BJ (cell line): ENCODE measurements around the gene DDX54. TPM values are rescaled to one million over a fixed set of nuclear protein-coding genes. Genes with fewer than 3 reads are reported as not detected.
A peak's percentile ranks its signal among the peaks of the same experiment; 100 is the strongest.

Experiments used
- CTCF ChIA-PET: fragments of 350-600 bp; formaldehyde crosslinking; extraction: SDS; loops from one replicate; lab custom pipeline; 2021; ENCODE audit warnings: antibody characterized with exemption, inconsistent platforms; lab: Yijun Ruan, JAX
- POLR2A ChIA-PET: fragments of 300-600 bp; sonication (Branson Sonifier 250); formaldehyde crosslinking; extraction: SDS; loops from one replicate; lab custom pipeline; 2021; ENCODE audit warnings: antibody characterized with exemption; lab: Charles Lee
- DNase-seq: peaks from one replicate; pipeline ENCODE4 v3.0.0-alpha.2; 2011; ENCODE audit warnings: low read depth
- H3K27me3 ChIP-seq: 2 replicates; pipeline ENCODE4 v1.6.0; 2011; ENCODE audit warnings: low read length; ENCODE audit not compliant: control insufficient read depth, insufficient read depth
- H3K36me3 ChIP-seq: 2 replicates; pipeline ENCODE4 v1.5.1; 2011; ENCODE audit warnings: low read length; ENCODE audit not compliant: control insufficient read depth, insufficient read depth
- H3K4me3 ChIP-seq: 2 replicates; pipeline ENCODE4 v1.5.1; 2011; ENCODE audit warnings: low read depth, mild to moderate bottlenecking, control low read depth, low read length
- CTCF ChIP-seq: IDR thresholded peaks from 2 replicates; pipeline ENCODE4 v1.5.1; 2011; ENCODE audit warnings: low read depth, mild to moderate bottlenecking, control low read depth, inconsistent platforms, low read length, moderate library complexity; ENCODE audit not compliant: insufficient read depth
- polyA plus RNA-seq: library from polyadenylated mRNA; depleted of rRNA; stranded (reverse); fragments of >200 nt; gene quantifications from 2 replicates; pipeline ENCODE4 v1.2.3, GENCODE V29; 2011

DDX54 gene
- polyA plus RNA-seq, 1 experiment, result 54.7 TPM

DNA sequence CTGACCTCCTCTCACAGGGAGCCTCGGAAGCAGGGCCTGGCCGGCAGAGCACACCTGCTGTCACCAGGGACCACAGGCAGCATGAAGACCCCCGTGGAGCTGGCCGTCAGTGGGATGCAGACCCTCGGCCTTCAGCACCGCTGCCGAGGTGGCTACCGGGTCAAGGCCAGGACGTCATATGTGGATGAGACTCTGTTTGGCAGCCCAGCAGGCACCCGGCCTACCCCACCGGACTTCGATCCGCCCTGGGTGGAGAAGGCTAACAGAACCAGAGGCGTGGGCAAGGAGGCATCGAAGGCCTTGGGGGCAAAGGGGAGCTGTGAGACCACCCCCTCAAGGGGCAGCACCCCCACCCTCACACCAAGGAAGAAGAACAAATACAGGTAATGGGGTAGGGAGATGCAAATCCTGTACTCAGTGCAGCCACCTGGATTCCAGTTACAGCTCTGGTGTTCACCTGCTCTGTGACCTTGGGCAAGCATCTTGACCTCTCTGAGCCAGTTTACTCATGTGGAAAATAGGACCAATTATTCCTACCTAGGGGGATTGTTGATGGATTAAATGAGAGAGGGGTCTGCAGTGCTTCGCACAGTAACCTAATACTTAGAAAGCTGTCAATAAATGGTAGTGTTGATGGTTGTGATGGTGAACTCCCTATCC lies 1.5 kb upstream of the DDX54 start:
- Histone ChIP-seq H3K4me3 (no peak overlapping the region), H3K27me3 (no peaks in the 10 kb centered on the region), H3K36me3 (peaks cover 7% of the 10 kb centered on the region)
- DNase-seq, result no peak
- POLR2A ChIA-PET, result no interaction called here
- CTCF ChIA-PET, result interaction anchor here (0.6 to 3.2 kb wide), 4 partner anchors 12 to 145 kb away, joined by 3 to 13 read pairs (median 3); no protein-coding TSS in a partner anchor
- no peak for TF ChIP-seq CTCF

DNA sequence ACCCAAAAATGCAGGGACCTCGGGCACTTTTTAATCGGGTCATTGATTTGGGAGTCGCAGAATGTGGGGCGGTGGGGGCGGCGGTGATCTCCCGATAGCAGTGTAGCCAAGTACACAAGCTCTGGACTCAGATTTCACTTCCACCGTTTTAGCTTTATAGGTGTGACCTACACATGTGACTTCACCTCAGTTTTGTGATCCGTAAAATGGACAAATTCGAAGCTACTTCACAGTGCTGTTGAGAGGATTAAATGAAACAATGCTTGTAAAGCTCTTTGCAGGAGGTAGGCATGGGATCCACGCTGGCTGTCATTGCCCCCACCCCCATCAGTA lies 721 bp upstream of the DDX54 start:
- TF ChIP-seq CTCF, result no peak
- no peaks in the 10 kb centered on the region for H3K27me3 ChIP-seq
- POLR2A ChIA-PET, result interaction anchor here (0.5 to 0.6 kb wide), 2 partner anchors 30 to 1156 kb away, joined by 6 to 9 read pairs; no protein-coding TSS in a partner anchor
- CTCF ChIA-PET, result interaction anchor here (1.0 to 3.2 kb wide), 2 partner anchors 12 to 71 kb away, joined by 3 to 13 read pairs; no protein-coding TSS in a partner anchor
- no peak for DNase-seq
- peak overlapping the region; percentile 95 for H3K4me3 ChIP-seq
- H3K36me3 ChIP-seq, result peaks cover under 1% of the 10 kb centered on the region; the same call in 1 of the 2 replicates

DNA sequence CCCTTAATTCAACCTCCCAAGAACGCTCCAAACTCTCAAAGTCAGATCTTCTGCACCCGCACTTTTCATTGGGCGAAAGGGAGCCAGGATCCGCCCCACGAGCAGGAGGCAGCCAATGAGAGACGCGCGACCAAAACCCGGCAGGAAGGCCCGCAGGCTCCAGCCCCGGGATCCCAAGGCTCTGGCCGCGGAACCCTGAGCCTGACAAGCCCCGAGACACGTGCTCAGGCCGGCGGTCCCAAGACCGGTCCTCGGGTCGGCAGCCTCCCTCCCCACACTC lies 438 bp downstream of the DDX54 start:
- POLR2A ChIA-PET, result no interaction called here
- Histone ChIP-seq H3K27me3 (no peaks in the 10 kb centered on the region), H3K4me3 (peak overlapping the region; percentile 95), H3K36me3 (peaks cover 5% of the 10 kb centered on the region)
- no peak for TF ChIP-seq CTCF
- DNase-seq, result no peak
- CTCF ChIA-PET, result interaction anchor here (1.0 to 1.7 kb wide), 3 partner anchors 11 to 240 kb away, joined by 3 to 10 read pairs (median 4); no protein-coding TSS in a partner anchor

- CTCF ChIA-PET, result interaction anchor here (0.6 to 1.7 kb wide), 4 partner anchors 10 to 748 kb away, joined by 3 to 10 read pairs (median 4); no protein-coding TSS in a partner anchor
- Histone ChIP-seq H3K4me3 (peak overlapping the region; percentile 95), H3K27me3 (no peaks in the 10 kb centered on the region), H3K36me3 (peaks cover 9% of the 10 kb centered on the region)
- TF ChIP-seq CTCF, result no peak
- POLR2A ChIA-PET, result no interaction called here
- no peak for DNase-seq
Observed at GRCh38 chr12:113184098-113184899, 979 bp downstream of the DDX54 start.

DNA sequence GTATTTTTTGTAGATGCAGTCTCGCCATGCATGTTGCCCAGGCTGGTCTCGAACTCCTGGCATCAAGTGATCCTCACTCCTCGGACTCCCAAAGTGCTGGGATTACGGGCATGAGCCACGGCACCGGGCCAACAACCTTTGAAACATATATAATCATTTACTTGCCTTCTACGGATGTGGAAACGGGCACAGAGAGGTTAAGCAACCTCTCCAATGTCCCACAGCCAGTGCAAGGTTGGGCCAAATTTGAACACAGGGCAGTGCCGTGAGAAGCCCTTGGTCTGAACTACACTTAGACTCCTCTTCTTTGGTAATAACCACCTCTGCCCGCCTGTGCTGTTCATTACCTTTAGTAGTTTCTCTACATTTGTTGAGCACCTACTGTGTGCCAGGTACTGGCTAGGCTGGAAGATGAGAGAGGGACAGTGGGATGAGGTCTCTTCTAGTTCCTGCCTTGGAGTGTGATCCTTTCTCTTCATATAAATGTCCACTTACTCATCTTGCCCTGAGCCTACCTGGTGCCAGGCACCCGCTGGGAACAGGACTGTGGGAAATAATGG lies 2.2 kb downstream of the DDX54 start:
- DNase-seq, result no peak
- peaks cover 17% of the 10 kb centered on the region for H3K36me3 ChIP-seq
- no peaks in the 10 kb centered on the region for H3K27me3 ChIP-seq
- ChIA-PET POLR2A (no interaction called here), CTCF (interaction anchor here (0.6 to 1.7 kb wide), 3 partner anchors 9 to 132 kb away, joined by 3 to 10 read pairs (median 6); no protein-coding TSS in a partner anchor)
- TF ChIP-seq CTCF, result no peak
- H3K4me3 ChIP-seq, result no peak overlapping the region
